Stomach (tissue), 9 donors: ENCODE results near the gene NUP62CL. TPM values are rescaled to one million over a fixed set of nuclear protein-coding genes. Genes with fewer than 3 reads are reported as not detected.

ENCODE experiments used
- DNase-seq, 2 donors: peaks; one replicate each; pipeline versions ENCODE4 v3.0.0 to v3.0.0-alpha.2; 2013 to 2019
- H3K27ac ChIP-seq, 5 donors: fragments of 200-600 bp in 4 of 5; sonication (generic) in 4 of 5; one replicate each; pipeline ENCODE4 v1.5.1; 2013 to 2019; ENCODE audit warnings: mild to moderate bottlenecking in 1 of 5, moderate library complexity in 1 of 5
- H3K27me3 ChIP-seq, 3 donors: fragments of 200-600 bp; sonication (generic); one replicate each; pipeline ENCODE4 v1.5.1; 2017 to 2019; ENCODE audit warnings: mixed run types in 1 of 3
- H3K36me3 ChIP-seq, 4 donors: fragments of 200-600 bp; sonication (generic); 1 replicate in 3 of 4; 2 replicates in 1 of 4; pipeline ENCODE4 v1.5.1; 2016 to 2019
- H3K4me1 ChIP-seq, 4 donors: fragments of 200-600 bp; sonication (generic); one replicate each; pipeline ENCODE4 v1.5.1; 2016 to 2019
- H3K4me3 ChIP-seq, 4 donors: fragments of 200-600 bp; sonication (generic) in 3 of 4; one replicate each; pipeline ENCODE4 v1.5.1; 2016 to 2019; ENCODE audit warnings: mild to moderate bottlenecking in 1 of 4
- H3K9me3 ChIP-seq, 4 donors: fragments of 200-600 bp; sonication (generic); one replicate each; pipeline ENCODE4 v1.5.1; 2016 to 2019
- CTCF ChIP-seq, 7 experiments: fragments of 450-650 bp in 4 of 7; fragments of 200-600 bp in 3 of 7; sonication (generic) in 3 of 7; IDR thresholded peaks; one replicate each; pipeline ENCODE4 v1.5.1; 2016 to 2019; ENCODE audit warnings: antibody characterized with exemption in 7 of 7, control low read depth in 2 of 7, mild to moderate bottlenecking in 1 of 7
- EP300 ChIP-seq: sonication (generic); formaldehyde crosslinking; IDR thresholded peaks from one replicate; pipeline ENCODE4 v1.6.1; 2017; ENCODE audit warnings: antibody characterized with exemption
- POLR2A ChIP-seq, 4 donors: fragments of 450-650 bp; IDR thresholded peaks; one replicate each; pipeline ENCODE4 v1.6.1; 2016; ENCODE audit warnings: antibody characterized with exemption in 4 of 4, control low read depth in 2 of 4, mild to moderate bottlenecking in 1 of 4, moderate library complexity in 1 of 4
- POLR2AphosphoS5 ChIP-seq, 3 donors: sonication (generic); formaldehyde crosslinking; IDR thresholded peaks; one replicate each; pipeline ENCODE4 v1.6.1; 2016; ENCODE audit warnings: antibody characterized with exemption in 3 of 3
- WGBS, 5 donors: extraction: QIAGEN DNeasy Blood & Tissue Kit in 3 of 5; methylation state at CpG; one replicate each; pipeline versions ENCODE4 v1.1.5 to v1.1.7; 2013 to 2018; 5-methylcytosine and 5-hydroxymethylcytosine counted together
- intact Hi-C: fragments of 100-400 bp; cut with DNase I; formaldehyde crosslinking; loops from one replicate; pipeline ENCODE4 v1.15.1; 2023; ENCODE audit warnings: low total_unique reads
- polyA plus RNA-seq, 3 donors: library from polyadenylated mRNA; stranded (reverse); fragments of 200-250 nt; gene quantifications; one replicate each; pipeline ENCODE4 v1.2.3, GENCODE V29; 2013
- total RNA-seq, 5 donors: library from RNA; depleted of rRNA; stranded (reverse); fragments of >200 nt; gene quantifications; one replicate each; pipeline versions ENCODE4 v1.1.0 to v1.2.3, GENCODE V29; 2014 to 2016
- donor health status: healthy with polysubstance abuse.
- donor health status: Bipolar disorder and iron deficiency.
- donor health status: healthy.

Gene NUP62CL
- total and polyA plus RNA-seq, 8 donors = 0.31 to 1.7 (median 0.87) TPM; not detected in 3

GRCh38 chrX:107207943-107208342, 1.7 kb upstream of the NUP62CL start:
- intact Hi-C loops = no loop called here
- 89 to 97% (median 92%) methylated on average over 9 of the region's 9 CpGs for WGBS, 5 donors
- Histone ChIP-seq H3K27ac (no peak overlapping the region), H3K27me3 (peaks cover 0 to 4% (median 0%) of the 10 kb centered on the region in 3 donors), H3K4me3 (no peak overlapping the region), H3K4me1 (peaks cover 0 to 5% (median 0%) of the 10 kb centered on the region in 4 donors), H3K9me3 (peaks cover 0 to 7% (median 0%) of the 10 kb centered on the region in 4 donors), H3K36me3 (no peaks in the 10 kb centered on the region)
- DNase-seq = no peak
- TF ChIP-seq POLR2A (IDR thresholded peaks at IDR 0.05) (no peak), CTCF (IDR thresholded peaks at IDR 0.05) (no peak), POLR2AphosphoS5 (IDR thresholded peaks at IDR 0.05) (no peak), EP300 (no peak)

GRCh38 chrX:107207089-107207488, 856 bp upstream of the NUP62CL start:
- intact Hi-C loops = no loop called here
- H3K9me3 ChIP-seq = peaks cover 0 to 7% (median 0%) of the 10 kb centered on the region in 4 donors

GRCh38 chrX:107206697-107207065, 448 bp upstream of the NUP62CL start:
- intact Hi-C loops = no loop called here
- Histone ChIP-seq H3K9me3 (peaks cover 0 to 7% (median 0%) of the 10 kb centered on the region in 4 donors), H3K4me3 (peak overlapping the region in 3 of 4 donors; percentile 39 to 54 (median 46)), H3K4me1 (peaks cover 0 to 5% (median 0%) of the 10 kb centered on the region in 4 donors), H3K27ac (no peak overlapping the region), H3K36me3 (no peaks in the 10 kb centered on the region), H3K27me3 (peaks cover 0 to 4% (median 0%) of the 10 kb centered on the region in 3 donors)
- WGBS, 5 donors = 59 to 67% (median 64%) methylated on average over 9 of the region's 9 CpGs
- TF ChIP-seq POLR2AphosphoS5 (IDR thresholded peaks at IDR 0.05) (no peak), POLR2A (IDR thresholded peaks at IDR 0.05) (no peak), EP300 (no peak), CTCF (IDR thresholded peaks at IDR 0.05) (no peak)
- no peak for DNase-seq

More at GRCh38 chrX:107207089-107207488, 856 bp upstream of the NUP62CL start:
- TF ChIP-seq EP300 (no peak), POLR2A (IDR thresholded peaks at IDR 0.05) (no peak), POLR2AphosphoS5 (IDR thresholded peaks at IDR 0.05) (no peak), CTCF (IDR thresholded peaks at IDR 0.05) (no peak)
- H3K36me3 ChIP-seq = no peaks in the 10 kb centered on the region
- no peak for DNase-seq
- 76 to 93% (median 91%) methylated on average over 7 of the region's 7 CpGs for WGBS, 5 donors
- peaks cover 0 to 5% (median 0%) of the 10 kb centered on the region in 4 donors for H3K4me1 ChIP-seq
- peaks cover 0 to 4% (median 0%) of the 10 kb centered on the region in 3 donors for H3K27me3 ChIP-seq
- H3K27ac ChIP-seq = no peak overlapping the region
- H3K4me3 ChIP-seq = no peak overlapping the region

GRCh38 chrX:107204068-107204605, 2.1 kb downstream of the NUP62CL start:
- H3K27me3 ChIP-seq = peaks cover 0 to 4% (median 0%) of the 10 kb centered on the region in 3 donors
- peaks cover 0 to 7% (median 0%) of the 10 kb centered on the region in 4 donors for H3K9me3 ChIP-seq
- 55 to 69% (median 65%) methylated on average over 6 of the region's 6 CpGs for WGBS, 5 donors
- no peak overlapping the region for H3K4me3 ChIP-seq
- intact Hi-C loops = no loop called here
- no peaks in the 10 kb centered on the region for H3K36me3 ChIP-seq
- H3K27ac ChIP-seq = no peak overlapping the region
- H3K4me1 ChIP-seq = peaks cover 0 to 5% (median 0%) of the 10 kb centered on the region in 4 donors
- TF ChIP-seq POLR2AphosphoS5 (IDR thresholded peaks at IDR 0.05) (no peak), EP300 (no peak), POLR2A (IDR thresholded peaks at IDR 0.05) (no peak), CTCF (IDR thresholded peaks at IDR 0.05) (no peak)
- DNase-seq = peak in 1 of 2 donors; percentile 36
